HEK293 (cell line): Measurements from ENCODE around the gene GPR146.

Experiments used
- CTCF ChIA-PET: fragments of 350-600 bp; formaldehyde crosslinking; extraction: SDS; loops from one replicate; lab custom pipeline; 2021; ENCODE audit warnings: antibody characterized with exemption; lab: Yijun Ruan, JAX
- POLR2A ChIA-PET: fragments of 300-600 bp; formaldehyde crosslinking; extraction: SDS; loops from one replicate; lab custom pipeline; 2020; ENCODE audit warnings: antibody characterized with exemption, inconsistent platforms; lab: Yijun Ruan, JAX
- H3K27ac ChIP-seq: fragments of 200-500 bp; sonication (Bioruptor generic); 2 replicates; pipeline ENCODE4 v1.5.1; 2014; ENCODE audit warnings: low read depth, low read length, control low read depth, inconsistent platforms; ENCODE audit errors: extremely low read depth
- H3K36me3 ChIP-seq, 2 experiments: fragments of 200-500 bp in 1 of 2; sonication (Bioruptor generic) in 1 of 2; 1 replicate in 1 of 2; 2 replicates in 1 of 2; pipeline ENCODE4 v1.5.1; 2014 to 2017; ENCODE audit warnings: inconsistent platforms in 2 of 2, low read length in 2 of 2; ENCODE audit not compliant: control insufficient read depth in 2 of 2, insufficient read depth in 1 of 2
- H3K4me1 ChIP-seq: fragments of 200-500 bp; sonication (Bioruptor generic); 2 replicates; pipeline ENCODE4 v1.5.1; 2014; ENCODE audit warnings: mild to moderate bottlenecking, low read length, inconsistent platforms; ENCODE audit not compliant: control insufficient read depth, insufficient read depth
- H3K4me3 ChIP-seq: 2 replicates; pipeline ENCODE4 v1.5.1; 2011; ENCODE audit warnings: low read depth, mild to moderate bottlenecking, control low read depth, low read length, moderate library complexity
- H3K9me3 ChIP-seq: fragments of 200-500 bp; sonication (Bioruptor generic); 2 replicates; pipeline ENCODE4 v1.5.1; 2014; ENCODE audit warnings: low read depth, low read length, inconsistent platforms; ENCODE audit not compliant: control insufficient read depth, insufficient read depth
- GLIS1 ChIP-seq: fragments of 450-650 bp; formaldehyde crosslinking; IDR thresholded peaks from 2 replicates; pipeline ENCODE4 v1.5.1; 2016; ENCODE audit warnings: missing biosample characterization, missing genetic modification characterization
- GLIS2 ChIP-seq: fragments of 450-650 bp; formaldehyde crosslinking; IDR thresholded peaks from 2 replicates; pipeline ENCODE4 v1.5.1; 2016; ENCODE audit warnings: missing biosample characterization, missing genetic modification characterization
- KLF16 ChIP-seq: fragments of 450-650 bp; formaldehyde crosslinking; IDR thresholded peaks from 2 replicates; pipeline ENCODE4 v1.5.1; 2017; ENCODE audit warnings: missing biosample characterization, missing genetic modification characterization
- PRDM10 ChIP-seq: fragments of 450-650 bp; formaldehyde crosslinking; IDR thresholded peaks from 2 replicates; pipeline ENCODE4 v1.5.1; 2016; ENCODE audit warnings: missing biosample characterization, missing genetic modification characterization
- YY1 ChIP-seq: fragments of 450-650 bp; formaldehyde crosslinking; IDR thresholded peaks from 2 replicates; pipeline ENCODE4 v1.5.1; 2018; ENCODE audit warnings: missing biosample characterization, missing genetic modification characterization
- YY2 ChIP-seq: fragments of 450-650 bp; formaldehyde crosslinking; IDR thresholded peaks from 2 replicates; pipeline ENCODE4 v1.5.1; 2016; ENCODE audit warnings: missing biosample characterization, missing genetic modification characterization
- ZBTB10 ChIP-seq: fragments of 450-650 bp; formaldehyde crosslinking; IDR thresholded peaks from 2 replicates; pipeline ENCODE4 v1.5.1; 2016; ENCODE audit warnings: missing biosample characterization, missing genetic modification characterization
- ZBTB20 ChIP-seq: fragments of 450-650 bp; formaldehyde crosslinking; IDR thresholded peaks from 2 replicates; pipeline ENCODE4 v1.5.1; 2016; ENCODE audit warnings: missing biosample characterization, missing genetic modification characterization
- ZFHX2 ChIP-seq: fragments of 450-650 bp; formaldehyde crosslinking; conservative IDR thresholded peaks from 2 replicates; pipeline ENCODE4 v1.5.1; 2016; ENCODE audit warnings: missing biosample characterization, missing genetic modification characterization
- ZIC2 ChIP-seq: fragments of 450-650 bp; formaldehyde crosslinking; IDR thresholded peaks from 2 replicates; pipeline ENCODE4 v1.5.1; 2016; ENCODE audit warnings: missing biosample characterization, missing genetic modification characterization
- ZNF184 ChIP-seq: fragments of 450-650 bp; IDR thresholded peaks from 2 replicates; pipeline ENCODE4 v1.5.1; 2018; ENCODE audit warnings: missing biosample characterization, mild to moderate bottlenecking, missing genetic modification characterization
- ZNF24 ChIP-seq: fragments of 450-650 bp; formaldehyde crosslinking; IDR thresholded peaks from 2 replicates; pipeline ENCODE4 v1.5.1; 2016; ENCODE audit warnings: missing biosample characterization, missing genetic modification characterization
- ZNF274 ChIP-seq, 2 experiments: fragments of 200-500 bp in 1 of 2; fragments of 450-650 bp in 1 of 2; sonication (Bioruptor generic) in 1 of 2; formaldehyde crosslinking in 1 of 2; IDR thresholded peaks; 2 replicates each; pipeline versions ENCODE4 v1.5.1 to v1.6.1; 2014 to 2016; ENCODE audit warnings: borderline replicate concordance in 1 of 2, inconsistent platforms in 1 of 2, low read length in 1 of 2, missing biosample characterization in 1 of 2, missing genetic modification characterization in 1 of 2
- ZNF335 ChIP-seq: fragments of 450-650 bp; formaldehyde crosslinking; conservative IDR thresholded peaks from 2 replicates; pipeline ENCODE4 v1.5.1; 2016; ENCODE audit warnings: missing biosample characterization, missing genetic modification characterization
- ZNF37A ChIP-seq: fragments of 450-650 bp; IDR thresholded peaks from 2 replicates; pipeline ENCODE4 v1.5.1; 2018; ENCODE audit warnings: missing biosample characterization, missing genetic modification characterization
- ZNF394 ChIP-seq: fragments of 450-650 bp; formaldehyde crosslinking; IDR thresholded peaks from 2 replicates; pipeline ENCODE4 v1.5.1; 2016; ENCODE audit warnings: missing biosample characterization, missing genetic modification characterization, mild to moderate bottlenecking, moderate library complexity, borderline replicate concordance
- ZNF558 ChIP-seq: fragments of 450-650 bp; formaldehyde crosslinking; IDR thresholded peaks from 2 replicates; pipeline ENCODE4 v1.5.1; 2016; ENCODE audit warnings: missing biosample characterization, missing genetic modification characterization
- ZNF624 ChIP-seq: fragments of 450-650 bp; formaldehyde crosslinking; IDR thresholded peaks from 2 replicates; pipeline ENCODE4 v1.5.1; 2017; ENCODE audit warnings: missing biosample characterization, missing genetic modification characterization
- ZNF704 ChIP-seq: fragments of 450-650 bp; formaldehyde crosslinking; IDR thresholded peaks from 2 replicates; pipeline ENCODE4 v1.5.1; 2016; ENCODE audit warnings: missing biosample characterization, missing genetic modification characterization
- ZNF785 ChIP-seq: fragments of 450-650 bp; formaldehyde crosslinking; IDR thresholded peaks from 2 replicates; pipeline ENCODE4 v1.5.1; 2016; ENCODE audit warnings: missing biosample characterization, missing genetic modification characterization
- ZXDB ChIP-seq: fragments of 450-650 bp; formaldehyde crosslinking; IDR thresholded peaks from 2 replicates; pipeline ENCODE4 v1.5.1; 2016; ENCODE audit warnings: missing biosample characterization, missing genetic modification characterization
- TF ChIP-seq, protein P1 (sequence below): fragments of 450-650 bp; formaldehyde crosslinking; IDR thresholded peaks from 2 replicates; pipeline ENCODE4 v1.5.1; 2016; ENCODE audit warnings: missing biosample characterization, missing genetic modification characterization

Gene GPR146

DNA sequence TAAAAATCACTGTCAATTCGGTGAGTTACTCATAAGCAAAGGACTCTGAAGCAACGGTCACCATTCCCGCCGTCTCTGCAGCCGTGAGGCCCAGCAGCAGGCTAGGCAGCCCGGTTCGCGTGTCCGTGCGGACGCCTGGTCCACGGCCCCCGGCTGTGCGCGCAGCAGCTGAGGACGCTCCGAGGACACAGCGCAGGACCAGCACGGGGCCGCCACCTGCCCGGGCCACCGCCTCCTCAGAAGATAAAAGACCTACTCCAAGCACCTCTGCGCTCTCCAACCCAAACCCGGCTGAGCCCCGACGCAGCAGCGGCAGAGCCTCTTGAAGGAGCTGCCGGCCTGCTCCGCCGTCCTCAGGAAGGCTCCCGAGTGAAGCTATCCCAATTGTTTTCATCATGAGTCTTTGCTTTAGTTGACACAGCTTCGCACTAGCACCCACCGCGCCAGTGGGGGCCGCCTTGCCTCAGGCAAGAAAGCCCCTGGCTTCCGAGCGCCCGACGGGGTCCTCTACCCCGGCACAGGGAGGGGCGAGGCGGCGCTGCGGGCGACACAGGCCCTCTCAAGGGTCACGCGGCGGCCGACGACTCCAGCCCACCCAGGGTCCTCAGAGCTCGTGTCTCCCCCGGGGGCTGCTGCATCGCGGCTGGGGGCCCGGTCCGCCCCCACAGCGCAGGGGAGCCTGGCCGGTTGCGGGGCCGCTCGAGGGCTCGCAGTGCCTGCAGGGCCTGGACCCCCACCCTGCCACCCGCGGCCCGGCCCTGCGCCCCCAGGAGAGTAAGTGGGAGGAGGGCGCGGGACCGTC, 16.9 kb upstream of the GPR146 start:
- Histone ChIP-seq H3K9me3 (no peaks in the 10 kb centered on the region), H3K36me3 (peaks cover 0 to 18% of the 10 kb centered on the region in 2 experiments; a peak in 1 of 3 replicates), H3K4me3 (peak overlapping the region; percentile 67), H3K27ac (peak overlapping the region; percentile 76; the same call in 1 of the 2 replicates), H3K4me1 (peaks cover 10% of the 10 kb centered on the region; the same call in 1 of the 2 replicates)
- ChIA-PET CTCF (interaction anchor here (0.6 to 1.7 kb wide), 4 partner anchors 35 to 150 kb away, joined by 3 to 14 read pairs (median 6); no protein-coding TSS in a partner anchor), POLR2A (no interaction called here)
- TF ChIP-seq ZIC2 (tag by site-specific recombination) (peak; percentile 84), ZNF335 (tag by site-specific recombination) (peak; percentile 58; the same call in 1 of the 2 replicates), ZFHX2 (tag by site-specific recombination) (peak; percentile 20; the same call in 1 of the 2 replicates), ZNF624 (tag by site-specific recombination) (no peak), GLIS2 (tag by site-specific recombination) (peak; percentile 76), GLIS1 (tag by site-specific recombination) (peak; percentile 93), ZXDB (tag by site-specific recombination) (0 out of 2 replicates have a peak, but pooled peaks have one; percentile 15), ZNF37A (no peak), ZNF274 (IDR thresholded peaks at IDR 0.05; ENCODE audit: low read length) (no peak), ZNF274 (tag by site-specific recombination; IDR thresholded peaks at IDR 0.05; ENCODE audit: borderline replicate concordance) (no peak)

DNA sequence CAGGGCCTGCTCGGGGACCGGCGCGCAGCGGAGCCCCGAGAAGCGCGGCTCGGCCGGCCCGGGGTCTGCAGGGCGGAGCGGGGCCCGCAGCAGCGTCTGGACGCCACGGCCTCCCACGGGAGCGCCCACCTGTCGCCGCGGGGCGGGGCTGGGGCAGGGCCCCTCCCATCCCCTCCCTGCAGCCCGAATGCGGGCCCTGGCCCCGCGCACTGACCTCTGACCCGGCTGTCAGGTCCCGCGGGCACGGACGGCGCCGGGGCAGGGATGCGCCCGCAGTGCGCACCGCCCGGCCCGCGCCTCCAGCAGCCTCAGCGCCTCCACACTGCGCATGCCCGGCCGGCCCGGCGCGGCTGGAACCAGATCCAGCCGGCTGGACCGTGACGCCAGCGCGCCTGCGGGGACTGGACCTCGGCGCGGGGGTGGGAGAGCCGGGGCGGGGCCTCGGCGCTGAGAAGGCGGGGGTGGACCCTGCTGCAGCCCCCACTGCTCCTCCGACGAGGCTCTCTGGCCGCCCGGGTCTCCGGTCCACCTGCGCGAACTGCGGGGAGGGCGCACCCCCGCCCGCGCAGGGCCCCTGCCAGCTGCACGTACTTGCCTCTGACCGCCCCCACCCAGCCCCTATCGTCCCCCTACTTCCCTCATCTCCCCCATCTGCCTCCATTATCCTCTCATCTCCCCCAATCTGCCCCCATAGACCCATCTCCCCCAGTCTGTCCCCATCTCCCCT, 16.1 kb upstream of the GPR146 start:
- Histone ChIP-seq H3K27ac (peak overlapping the region; percentile 76; the same call in 1 of the 2 replicates), H3K4me1 (peaks cover 10% of the 10 kb centered on the region; the same call in 1 of the 2 replicates), H3K9me3 (no peaks in the 10 kb centered on the region), H3K36me3 (peaks cover 0 to 18% of the 10 kb centered on the region in 2 experiments; a peak in 1 of 3 replicates), H3K4me3 (peak overlapping the region; percentile 67)
- POLR2A ChIA-PET, result no interaction called here
- CTCF ChIA-PET, result interaction anchor here (1.2 to 1.7 kb wide), 2 partner anchors 35 to 37 kb away, joined by 6 to 14 read pairs; no protein-coding TSS in a partner anchor
- TF ChIP-seq YY1 (no peak), ZBTB10 (tag by site-specific recombination) (no peak), ZNF704 (tag by site-specific recombination) (no peak), PRDM10 (tag by site-specific recombination) (peak; percentile 15; the same call in 1 of the 2 replicates), ZNF394 (tag by site-specific recombination) (no peak), YY2 (tag by site-specific recombination) (no peak), ZBTB20 (tag by site-specific recombination) (no peak; the same call in 1 of the 2 replicates), ZNF24 (tag by site-specific recombination) (no peak), ZNF785 (no peak), KLF16 (no peak), ZNF558 (no peak), ZNF184 (tag by site-specific recombination) (no peak), GLIS2 (tag by site-specific recombination) (peak; percentile 79; the same call in 1 of the 2 replicates)
- TF ChIP-seq, protein P1, sequence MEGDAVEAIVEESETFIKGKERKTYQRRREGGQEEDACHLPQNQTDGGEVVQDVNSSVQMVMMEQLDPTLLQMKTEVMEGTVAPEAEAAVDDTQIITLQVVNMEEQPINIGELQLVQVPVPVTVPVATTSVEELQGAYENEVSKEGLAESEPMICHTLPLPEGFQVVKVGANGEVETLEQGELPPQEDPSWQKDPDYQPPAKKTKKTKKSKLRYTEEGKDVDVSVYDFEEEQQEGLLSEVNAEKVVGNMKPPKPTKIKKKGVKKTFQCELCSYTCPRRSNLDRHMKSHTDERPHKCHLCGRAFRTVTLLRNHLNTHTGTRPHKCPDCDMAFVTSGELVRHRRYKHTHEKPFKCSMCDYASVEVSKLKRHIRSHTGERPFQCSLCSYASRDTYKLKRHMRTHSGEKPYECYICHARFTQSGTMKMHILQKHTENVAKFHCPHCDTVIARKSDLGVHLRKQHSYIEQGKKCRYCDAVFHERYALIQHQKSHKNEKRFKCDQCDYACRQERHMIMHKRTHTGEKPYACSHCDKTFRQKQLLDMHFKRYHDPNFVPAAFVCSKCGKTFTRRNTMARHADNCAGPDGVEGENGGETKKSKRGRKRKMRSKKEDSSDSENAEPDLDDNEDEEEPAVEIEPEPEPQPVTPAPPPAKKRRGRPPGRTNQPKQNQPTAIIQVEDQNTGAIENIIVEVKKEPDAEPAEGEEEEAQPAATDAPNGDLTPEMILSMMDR (tag by site-specific recombination), result no peak
